Epithelial cell of esophagus (primary cell): ENCODE data around the gene WSB2.
A peak's percentile ranks its signal among the peaks of the same experiment; 100 is the strongest.

ENCODE experiments used
- DNase-seq: peaks from one replicate; pipeline ENCODE4 v3.0.0; 2010; ENCODE audit warnings: low read depth
- H3K4me3 ChIP-seq: 2 replicates; pipeline ENCODE4 v1.5.1; 2011; ENCODE audit warnings: mild to moderate bottlenecking, low read length, control low read depth
- CTCF ChIP-seq: IDR thresholded peaks from 2 replicates; pipeline ENCODE4 v1.5.1; 2011; ENCODE audit warnings: low read depth, mild to moderate bottlenecking, low read length, control low read depth, inconsistent platforms; ENCODE audit not compliant: insufficient read depth; ENCODE audit errors: missing control alignments

Gene WSB2

GRCh38 chr12:118102609-118103008 lies 41.6 kb upstream of the WSB2 start:
- TF ChIP-seq CTCF, result no peak
- no peak for DNase-seq
- peak overlapping the region; percentile 61 for H3K4me3 ChIP-seq

GRCh38 chr12:118102070-118102469 lies 41.1 kb upstream of the WSB2 start:
- DNase-seq, result peak; percentile 85
- no peak for TF ChIP-seq CTCF
- no peak overlapping the region for H3K4me3 ChIP-seq

DNA sequence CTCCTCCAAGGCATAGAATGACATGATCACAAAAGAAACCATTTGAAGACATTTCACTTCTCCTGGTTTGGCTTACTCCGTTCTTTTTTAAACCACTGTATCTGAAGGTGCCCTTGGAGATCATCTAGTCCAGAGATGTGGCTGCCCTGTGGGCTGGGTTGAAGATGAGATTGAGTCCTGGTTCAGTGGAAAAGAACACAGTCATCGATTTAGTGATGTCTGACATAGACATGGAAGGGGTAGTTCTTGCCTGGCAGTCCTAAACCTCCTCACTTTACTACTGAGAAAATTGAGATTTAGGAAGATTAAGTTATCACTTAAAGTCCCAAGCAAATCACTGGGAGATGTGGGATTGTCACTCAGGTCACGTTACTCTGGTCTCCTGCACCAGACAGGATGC lies 40.1 kb upstream of the WSB2 start:
- no peak overlapping the region for H3K4me3 ChIP-seq
- no peak for TF ChIP-seq CTCF
- no peak for DNase-seq

DNA sequence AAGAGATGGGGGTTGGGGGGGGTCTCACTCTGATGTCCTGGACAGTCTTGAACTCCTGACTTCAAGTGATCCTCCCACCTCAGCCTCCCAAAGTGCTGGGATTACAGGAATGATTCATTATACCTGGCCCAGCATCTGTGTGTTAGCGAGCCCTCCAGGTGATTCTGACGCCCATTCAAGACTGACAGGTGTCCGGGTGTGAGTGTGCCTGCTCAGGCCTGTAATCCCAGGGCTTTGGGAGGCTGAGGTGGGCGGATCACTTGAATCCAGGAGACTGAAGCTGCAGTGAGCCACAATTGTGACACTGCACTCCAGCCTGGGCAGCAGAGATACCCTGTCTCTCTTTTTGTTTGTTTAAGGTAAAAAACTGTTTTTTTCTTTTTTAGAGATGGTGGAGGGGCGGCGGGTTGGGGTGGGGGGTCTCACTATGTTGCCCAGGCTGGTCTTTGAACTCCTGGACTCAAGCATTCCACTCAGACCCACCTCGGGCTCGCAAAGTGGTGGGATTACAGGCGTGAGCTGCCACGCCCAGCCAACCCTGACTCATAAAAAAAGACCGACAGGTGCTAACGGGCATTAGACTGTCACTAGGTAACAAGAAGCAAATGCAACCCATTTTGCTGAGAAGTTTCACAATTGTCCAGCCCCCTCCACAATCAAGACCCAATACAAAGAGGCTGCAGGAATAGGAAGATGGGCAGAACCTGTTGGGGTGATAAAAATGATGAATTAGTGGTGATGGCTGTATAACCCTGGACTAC lies 38.1 kb upstream of the WSB2 start:
- DNase-seq, result peak; percentile 61
- no peak overlapping the region for H3K4me3 ChIP-seq
- no peak for TF ChIP-seq CTCF

- H3K4me3 ChIP-seq, result no peak overlapping the region
- no peak for DNase-seq
- TF ChIP-seq CTCF, result no peak
Observed at GRCh38 chr12:118098401-118098800, 37.4 kb upstream of the WSB2 start.

DNA sequence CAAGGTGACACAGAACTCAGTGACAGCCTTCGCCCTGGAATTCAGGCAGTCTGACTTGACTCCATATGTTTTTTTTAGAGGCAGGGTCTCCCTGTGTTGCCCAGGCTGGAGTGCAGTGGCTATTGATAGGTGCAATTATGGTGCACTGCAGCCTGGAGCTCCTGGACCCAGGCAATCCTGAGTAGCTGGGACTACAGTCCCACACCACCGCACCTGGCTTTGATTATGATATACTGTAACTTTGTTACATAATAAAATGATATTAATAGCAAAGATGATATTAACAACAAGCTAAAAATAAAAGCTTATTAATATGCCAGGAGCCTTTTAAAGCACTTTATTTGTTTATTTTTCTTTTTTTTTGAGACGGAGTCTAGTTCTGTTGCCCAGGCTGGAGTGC lies 33.1 kb upstream of the WSB2 start:
- no peak for DNase-seq
- TF ChIP-seq CTCF, result no peak
- H3K4me3 ChIP-seq, result no peak overlapping the region

GRCh38 chr12:118089782-118090181 lies 28.8 kb upstream of the WSB2 start:
- H3K4me3 ChIP-seq, result no peak overlapping the region
- no peak for DNase-seq
- TF ChIP-seq CTCF, result no peak
